IPS-NIHi7 (cell line): ENCODE results near the gene NUDT14.

Source experiments
- DNase-seq: peaks from one replicate; pipeline ENCODE4 v3.0.0; 2012; ENCODE audit warnings: mixed read lengths; ENCODE audit errors: extremely low spot score

The NUDT14 gene

DNA sequence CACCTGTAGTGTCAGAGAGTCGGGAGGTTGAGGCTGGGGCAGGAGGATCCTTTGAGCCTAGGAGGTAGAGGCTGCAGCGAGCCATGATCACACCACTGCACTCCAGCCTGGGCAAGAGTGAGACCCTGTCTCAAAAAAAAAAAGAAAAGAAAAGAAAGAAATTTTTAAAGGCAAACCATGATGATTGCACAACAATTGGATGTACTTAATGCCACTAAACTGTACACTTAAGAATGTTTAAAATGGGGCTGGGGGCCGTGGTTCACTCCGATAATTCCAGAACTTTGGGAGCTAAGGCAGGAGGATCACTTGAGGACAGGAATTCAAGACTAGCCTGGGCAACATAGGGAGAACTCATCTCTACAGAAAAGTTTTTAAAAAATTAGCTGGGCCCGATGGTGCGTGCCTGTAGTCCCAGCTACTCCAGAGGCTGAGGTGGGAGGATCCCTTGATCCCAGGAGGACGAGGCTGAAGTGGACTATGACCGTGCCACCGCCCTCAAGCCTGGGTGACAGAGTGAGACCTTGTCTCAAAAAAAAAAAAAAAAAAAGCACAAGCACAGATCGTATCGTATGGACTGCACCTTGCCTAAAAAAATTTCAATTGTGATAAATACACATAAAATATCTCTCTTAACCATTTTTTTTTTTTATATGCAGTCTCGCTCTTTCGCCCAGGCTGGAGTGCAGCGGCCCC, 45.3 kb downstream of the NUDT14 start:
- DNase-seq: no peak

GRCh38 chr14:105132921-105133654, 48.0 kb downstream of the NUDT14 start:
- no peak for DNase-seq

GRCh38 chr14:105131241-105131640, 49.9 kb downstream of the NUDT14 start:
- no peak for DNase-seq

DNA sequence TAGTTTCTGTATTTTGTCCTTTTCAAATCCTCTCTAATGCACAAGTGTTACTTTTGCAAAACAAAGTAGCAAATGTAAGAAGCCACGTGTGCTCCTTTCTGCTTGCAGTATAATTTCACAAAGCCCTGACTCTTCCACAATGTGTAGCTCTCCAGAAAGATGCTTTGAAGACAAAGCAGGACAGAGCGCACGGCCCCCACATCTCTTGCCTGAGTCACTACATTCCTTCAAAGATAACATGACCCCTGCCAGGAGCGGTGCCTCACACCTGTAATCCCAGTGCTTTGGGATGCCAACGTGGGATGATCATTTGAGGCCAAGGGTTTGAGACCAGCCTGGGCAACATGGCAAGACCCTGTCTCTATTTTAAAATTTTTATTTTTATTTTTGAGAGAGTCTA, 53.1 kb downstream of the NUDT14 start:
- DNase-seq: no peak

- no peak for DNase-seq
These were observed 54.2 kb downstream of the NUDT14 start for GRCh38 chr14:105126981-105127329.

- no peak for DNase-seq
These were observed 54.8 kb downstream of the NUDT14 start for GRCh38 chr14:105126126-105126980.

DNA sequence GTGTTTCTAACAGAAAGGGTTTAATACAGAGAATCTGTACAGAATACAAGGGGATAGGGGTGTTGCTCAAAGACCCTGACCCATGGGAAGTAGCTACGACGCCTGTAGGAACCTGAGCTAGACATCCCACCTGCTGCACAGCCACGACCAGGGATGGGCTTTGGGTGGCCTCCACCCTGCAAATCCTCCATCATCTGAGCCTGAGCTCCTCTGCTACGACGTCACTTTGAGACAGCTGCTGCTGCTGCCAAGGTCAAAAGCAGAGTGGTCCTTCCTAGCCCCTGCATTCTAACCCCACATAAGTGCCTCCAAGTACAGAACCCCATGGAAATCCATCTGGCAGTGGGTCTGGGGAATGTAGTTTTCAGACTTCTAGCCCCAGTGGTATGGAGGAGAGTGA, 56.3 kb downstream of the NUDT14 start:
- no peak for DNase-seq

GRCh38 chr14:105123981-105124765, 56.9 kb downstream of the NUDT14 start:
- no peak for DNase-seq

- DNase-seq: no peak
These were observed 57.9 kb downstream of the NUDT14 start for GRCh38 chr14:105123064-105123665.
